Endodermal cell (in vitro differentiated cells): ENCODE measurements around the gene CD300LF. TPM values are rescaled to one million over a fixed set of nuclear protein-coding genes. Genes with fewer than 3 reads are reported as not detected.

ENCODE experiments used
- DNase-seq: peaks from one replicate; pipeline ENCODE4 v3.0.0-alpha.2; 2017
- H3K27ac ChIP-seq: 2 replicates; pipeline ENCODE4 v1.5.1; 2013; ENCODE audit warnings: mild to moderate bottlenecking, low read depth, low read length, moderate library complexity
- H3K27me3 ChIP-seq: 2 replicates; pipeline ENCODE4 v1.6.1; 2013; ENCODE audit warnings: mild to moderate bottlenecking, low read length, moderate library complexity; ENCODE audit not compliant: insufficient read depth, control insufficient read depth, poor library complexity, severe bottlenecking
- H3K36me3 ChIP-seq: 2 replicates; pipeline ENCODE4 v1.7.0; 2013; ENCODE audit warnings: mild to moderate bottlenecking, low read length, moderate library complexity; ENCODE audit not compliant: control insufficient read depth, insufficient read depth
- H3K4me1 ChIP-seq: one replicate; pipeline ENCODE4 v1.7.0; 2013; ENCODE audit warnings: low read length; ENCODE audit not compliant: control insufficient read depth, insufficient read depth
- H3K4me3 ChIP-seq: 2 replicates; pipeline ENCODE4 v1.5.1; 2013; ENCODE audit warnings: mild to moderate bottlenecking, low read length, moderate library complexity
- H3K9ac ChIP-seq: 2 replicates; pipeline ENCODE4 v1.6.1; 2013; ENCODE audit warnings: mild to moderate bottlenecking, low read length, moderate library complexity; ENCODE audit not compliant: poor library complexity, severe bottlenecking; ENCODE audit errors: extremely low read depth
- H3K9me3 ChIP-seq: 2 replicates; pipeline ENCODE4 v1.6.1; 2013; ENCODE audit warnings: mild to moderate bottlenecking, low read length, moderate library complexity; ENCODE audit not compliant: control insufficient read depth
- H3K27ac Mint-ChIP-seq: 2 replicates; pipeline ENCODE4 v1.8.0; 2020; ENCODE audit warnings: mixed read lengths
- H3K27me3 Mint-ChIP-seq: 2 replicates; pipeline ENCODE4 v1.8.0; 2021; ENCODE audit warnings: mild to moderate bottlenecking, mixed read lengths; ENCODE audit not compliant: insufficient read depth
- H3K36me3 Mint-ChIP-seq: 2 replicates; pipeline ENCODE4 v1.8.0; 2020; ENCODE audit warnings: low read depth, mixed read lengths
- H3K4me1 Mint-ChIP-seq: 2 replicates; pipeline ENCODE4 v1.8.0; 2020; ENCODE audit warnings: mixed read lengths
- H3K4me3 Mint-ChIP-seq: 2 replicates; pipeline ENCODE4 v1.8.0; 2020; ENCODE audit warnings: mild to moderate bottlenecking, moderate library complexity, mixed read lengths
- H3K9me3 Mint-ChIP-seq: 2 replicates; pipeline ENCODE4 v1.8.0; 2020; ENCODE audit warnings: mild to moderate bottlenecking, mixed read lengths
- WGBS, 2 experiments: methylation state at CpG; one replicate each; pipeline versions ENCODE4 v1.1.5 to v1.1.7; 2013; ENCODE audit warnings: missing lambda C conversion rate in 2 of 2, mixed read lengths in 1 of 2; ENCODE audit not compliant: insufficient coverage in 1 of 2, insufficient read length in 1 of 2; 5-methylcytosine and 5-hydroxymethylcytosine counted together
- total RNA-seq, 2 donors: library from RNA; stranded (reverse); fragmentation: NEBNext Ultra II Directional in 1 of 2; extraction: Animal tissue kit (Norgen Biotek cat#: 25700) in 1 of 2; gene quantifications; 2 replicates in 1 of 2; 3 replicates in 1 of 2; pipeline ENCODE4 v1.2.1, GENCODE V29; 2021
- TF ChIP-seq, protein P1 (sequence below): fragments of 200-600 bp; sonication (generic); conservative IDR thresholded peaks from 2 replicates; pipeline ENCODE4 v1.5.0; 2021; ENCODE audit warnings: antibody characterized with exemption, mild to moderate bottlenecking

CD300LF gene
- total RNA-seq, 2 donors from 2014 or later = not detected

GRCh38 chr17:74703311-74703710 lies 9.4 kb downstream of the CD300LF start:
- Histone ChIP-seq H3K4me1 (no peaks in the 10 kb centered on the region), H3K27ac (no peak overlapping the region), H3K9me3 (no peaks in the 10 kb centered on the region), H3K9ac (no peak overlapping the region), H3K36me3 (no peaks in the 10 kb centered on the region), H3K4me3 (no peak overlapping the region), H3K27me3 (peaks cover 3% of the 10 kb centered on the region)
- TF ChIP-seq, protein P1, sequence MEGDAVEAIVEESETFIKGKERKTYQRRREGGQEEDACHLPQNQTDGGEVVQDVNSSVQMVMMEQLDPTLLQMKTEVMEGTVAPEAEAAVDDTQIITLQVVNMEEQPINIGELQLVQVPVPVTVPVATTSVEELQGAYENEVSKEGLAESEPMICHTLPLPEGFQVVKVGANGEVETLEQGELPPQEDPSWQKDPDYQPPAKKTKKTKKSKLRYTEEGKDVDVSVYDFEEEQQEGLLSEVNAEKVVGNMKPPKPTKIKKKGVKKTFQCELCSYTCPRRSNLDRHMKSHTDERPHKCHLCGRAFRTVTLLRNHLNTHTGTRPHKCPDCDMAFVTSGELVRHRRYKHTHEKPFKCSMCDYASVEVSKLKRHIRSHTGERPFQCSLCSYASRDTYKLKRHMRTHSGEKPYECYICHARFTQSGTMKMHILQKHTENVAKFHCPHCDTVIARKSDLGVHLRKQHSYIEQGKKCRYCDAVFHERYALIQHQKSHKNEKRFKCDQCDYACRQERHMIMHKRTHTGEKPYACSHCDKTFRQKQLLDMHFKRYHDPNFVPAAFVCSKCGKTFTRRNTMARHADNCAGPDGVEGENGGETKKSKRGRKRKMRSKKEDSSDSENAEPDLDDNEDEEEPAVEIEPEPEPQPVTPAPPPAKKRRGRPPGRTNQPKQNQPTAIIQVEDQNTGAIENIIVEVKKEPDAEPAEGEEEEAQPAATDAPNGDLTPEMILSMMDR = no peak
- H3K27me3 Mint-ChIP-seq = peaks cover 23% of the 10 kb centered on the region
- no peak overlapping the region for H3K4me3 Mint-ChIP-seq
- DNase-seq = no peak
- H3K27ac Mint-ChIP-seq = no peak overlapping the region
- H3K9me3 Mint-ChIP-seq = no peaks in the 10 kb centered on the region
- WGBS, 2 experiments = 57 to 86% methylated on average over 1 to 2 of the region's 2 CpGs
- no peaks in the 10 kb centered on the region for H3K4me1 Mint-ChIP-seq
- no peaks in the 10 kb centered on the region for H3K36me3 Mint-ChIP-seq

DNA sequence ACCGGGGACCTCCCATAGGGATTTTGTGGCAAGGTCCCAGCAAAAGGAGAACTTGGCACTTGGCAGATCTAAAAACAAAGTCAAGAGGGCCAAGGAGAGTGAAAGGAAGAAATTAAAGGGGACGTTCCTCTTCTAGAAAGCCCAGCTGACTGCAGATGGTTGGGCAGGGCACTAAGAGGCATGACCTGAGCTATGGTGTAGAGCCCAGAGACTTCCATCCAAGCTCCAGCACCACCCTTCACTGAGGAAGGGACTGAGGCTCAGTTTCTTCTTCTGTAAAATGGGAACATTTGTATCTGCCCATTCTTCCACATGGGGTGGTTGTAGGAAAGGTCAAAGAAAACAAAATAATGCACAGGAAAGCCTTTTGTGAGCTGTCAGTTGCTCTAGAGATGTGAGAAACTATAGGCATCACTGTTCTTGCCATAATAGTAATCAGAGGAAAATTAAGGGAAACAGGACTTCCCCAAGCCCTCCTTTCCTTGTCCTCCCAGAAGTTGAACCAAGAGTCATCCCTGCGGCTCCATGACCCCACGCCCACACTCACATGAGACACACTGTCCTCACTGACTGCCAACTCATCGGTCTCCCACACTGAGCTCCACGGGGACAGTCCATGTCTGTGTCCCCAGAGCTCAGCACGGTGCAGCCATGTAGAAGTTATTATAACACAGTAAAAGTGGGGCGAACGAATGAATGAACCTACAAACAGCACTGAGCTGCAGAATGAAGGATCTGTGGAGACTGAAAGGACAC lies 10.4 kb downstream of the CD300LF start:
- peaks cover 3% of the 10 kb centered on the region for H3K27me3 ChIP-seq
- Mint-ChIP-seq H3K4me1 (no peaks in the 10 kb centered on the region), H3K36me3 (no peaks in the 10 kb centered on the region), H3K9me3 (no peaks in the 10 kb centered on the region), H3K4me3 (no peak overlapping the region), H3K27ac (no peak overlapping the region), H3K27me3 (peaks cover 23% of the 10 kb centered on the region)
- no peak overlapping the region for H3K27ac ChIP-seq
- H3K4me3 ChIP-seq = no peak overlapping the region
- H3K36me3 ChIP-seq = no peaks in the 10 kb centered on the region
- TF ChIP-seq, protein P1 = no peak
- no peaks in the 10 kb centered on the region for H3K4me1 ChIP-seq
- no peaks in the 10 kb centered on the region for H3K9me3 ChIP-seq
- WGBS, 2 experiments = 81 to 85% methylated on average over 9 of the region's 9 CpGs
- DNase-seq = no peak
- H3K9ac ChIP-seq = no peak overlapping the region

DNA sequence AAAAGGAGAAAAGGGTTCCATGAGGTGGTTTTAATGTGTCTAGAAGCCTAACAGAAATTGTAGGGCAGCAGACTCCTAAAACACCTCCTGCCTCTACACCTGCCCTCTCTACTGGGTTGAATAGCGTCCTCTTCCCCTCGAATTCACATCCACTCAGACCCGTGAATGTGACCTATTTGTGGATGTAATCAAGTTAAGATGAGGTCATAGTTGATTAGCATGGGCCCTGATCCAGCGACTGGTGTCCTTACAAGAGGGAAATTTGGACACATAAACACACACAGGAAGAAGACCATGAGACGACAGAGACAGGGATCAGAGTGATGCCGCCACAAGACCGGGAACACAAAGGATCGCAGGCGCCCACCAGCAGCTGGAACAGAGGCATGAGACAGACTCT lies 13.5 kb downstream of the CD300LF start:
- H3K4me3 Mint-ChIP-seq = no peak overlapping the region
- no peaks in the 10 kb centered on the region for H3K36me3 Mint-ChIP-seq
- peaks cover 3% of the 10 kb centered on the region for H3K27me3 ChIP-seq
- no peak for DNase-seq
- TF ChIP-seq, protein P1 = no peak
- H3K36me3 ChIP-seq = no peaks in the 10 kb centered on the region
- H3K9me3 ChIP-seq = peaks cover under 1% of the 10 kb centered on the region
- no peaks in the 10 kb centered on the region for H3K9me3 Mint-ChIP-seq
- H3K9ac ChIP-seq = no peak overlapping the region
- H3K27ac ChIP-seq = no peak overlapping the region
- no peak overlapping the region for H3K27ac Mint-ChIP-seq
- H3K4me1 Mint-ChIP-seq = no peaks in the 10 kb centered on the region
- H3K4me1 ChIP-seq = no peaks in the 10 kb centered on the region
- WGBS, 2 experiments = 84 to 87% methylated on average over 7 to 9 of the region's 9 CpGs
- H3K27me3 Mint-ChIP-seq = peaks cover 12% of the 10 kb centered on the region
- no peak overlapping the region for H3K4me3 ChIP-seq
